ENCODE data around the gene ANKRD28. TPM values are rescaled to one million over a fixed set of nuclear protein-coding genes. Genes with fewer than 3 reads are reported as not detected.

The ANKRD28 gene
- polyA plus RNA-seq, 1 of the 3 experiments (the other 2 are of a cell fraction) = 74.8 TPM

DNA sequence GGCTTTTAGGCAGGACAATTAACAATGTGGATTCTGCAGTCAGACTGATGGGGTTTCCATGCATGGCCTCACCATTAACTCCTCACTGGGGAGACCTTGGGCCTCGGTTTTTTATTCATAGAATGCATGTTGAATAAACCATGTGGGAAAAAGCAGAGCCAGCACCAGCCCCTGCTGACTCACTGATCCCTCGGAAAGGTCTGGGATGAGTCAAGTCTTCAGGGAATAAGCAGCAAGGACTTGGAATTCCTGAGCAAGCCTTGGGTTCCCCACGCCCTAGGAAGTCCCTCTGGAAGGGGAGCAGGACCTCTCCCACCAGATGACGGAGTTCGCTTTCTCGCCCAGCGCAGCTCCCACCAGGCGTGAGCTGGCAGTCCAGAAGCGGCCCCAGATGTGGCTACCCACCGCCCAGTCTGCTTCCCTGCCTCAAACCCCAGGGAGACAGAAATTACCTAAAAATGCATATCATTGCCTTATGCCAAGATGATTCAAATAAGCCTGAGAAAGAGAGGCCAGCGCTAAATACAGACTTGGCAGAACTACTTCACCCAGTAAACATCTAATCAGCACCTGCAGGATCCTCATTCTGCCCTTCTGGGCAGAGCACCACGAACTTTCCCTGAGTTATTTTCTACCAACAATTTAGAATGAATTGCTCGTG is 150.8 kb downstream of the ANKRD28 start (continued):
- TF ChIP-seq, protein P1, sequence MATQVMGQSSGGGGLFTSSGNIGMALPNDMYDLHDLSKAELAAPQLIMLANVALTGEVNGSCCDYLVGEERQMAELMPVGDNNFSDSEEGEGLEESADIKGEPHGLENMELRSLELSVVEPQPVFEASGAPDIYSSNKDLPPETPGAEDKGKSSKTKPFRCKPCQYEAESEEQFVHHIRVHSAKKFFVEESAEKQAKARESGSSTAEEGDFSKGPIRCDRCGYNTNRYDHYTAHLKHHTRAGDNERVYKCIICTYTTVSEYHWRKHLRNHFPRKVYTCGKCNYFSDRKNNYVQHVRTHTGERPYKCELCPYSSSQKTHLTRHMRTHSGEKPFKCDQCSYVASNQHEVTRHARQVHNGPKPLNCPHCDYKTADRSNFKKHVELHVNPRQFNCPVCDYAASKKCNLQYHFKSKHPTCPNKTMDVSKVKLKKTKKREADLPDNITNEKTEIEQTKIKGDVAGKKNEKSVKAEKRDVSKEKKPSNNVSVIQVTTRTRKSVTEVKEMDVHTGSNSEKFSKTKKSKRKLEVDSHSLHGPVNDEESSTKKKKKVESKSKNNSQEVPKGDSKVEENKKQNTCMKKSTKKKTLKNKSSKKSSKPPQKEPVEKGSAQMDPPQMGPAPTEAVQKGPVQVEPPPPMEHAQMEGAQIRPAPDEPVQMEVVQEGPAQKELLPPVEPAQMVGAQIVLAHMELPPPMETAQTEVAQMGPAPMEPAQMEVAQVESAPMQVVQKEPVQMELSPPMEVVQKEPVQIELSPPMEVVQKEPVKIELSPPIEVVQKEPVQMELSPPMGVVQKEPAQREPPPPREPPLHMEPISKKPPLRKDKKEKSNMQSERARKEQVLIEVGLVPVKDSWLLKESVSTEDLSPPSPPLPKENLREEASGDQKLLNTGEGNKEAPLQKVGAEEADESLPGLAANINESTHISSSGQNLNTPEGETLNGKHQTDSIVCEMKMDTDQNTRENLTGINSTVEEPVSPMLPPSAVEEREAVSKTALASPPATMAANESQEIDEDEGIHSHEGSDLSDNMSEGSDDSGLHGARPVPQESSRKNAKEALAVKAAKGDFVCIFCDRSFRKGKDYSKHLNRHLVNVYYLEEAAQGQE (IDR thresholded peaks at IDR 0.05; ENCODE audit: low read depth, low read length) = peak; percentile 78
- TF ChIP-seq TAF1 (IDR thresholded peaks at IDR 0.05; ENCODE audit: borderline replicate concordance, low read depth, low read length) (no peak; the same call in 1 of the 2 replicates), SIN3A (IDR thresholded peaks at IDR 0.05; ENCODE audit: borderline replicate concordance, low read depth, low read length) (peak; percentile 66; the same call in 1 of the 2 replicates), RXRA (IDR thresholded peaks at IDR 0.05; ENCODE audit: borderline replicate concordance, low read depth) (peak; percentile 83), MEF2A (IDR thresholded peaks at IDR 0.05; ENCODE audit: borderline replicate concordance, low read depth) (peak; percentile 67; the same call in 1 of the 2 replicates), POLR2AphosphoS5 (IDR thresholded peaks at IDR 0.05; ENCODE audit: low read depth, low read length) (0 out of 2 replicates have a peak, but pooled peaks have one; percentile 65), TCF12 (IDR thresholded peaks at IDR 0.05) (peak; percentile 95)
- TF ChIP-seq, protein P2, sequence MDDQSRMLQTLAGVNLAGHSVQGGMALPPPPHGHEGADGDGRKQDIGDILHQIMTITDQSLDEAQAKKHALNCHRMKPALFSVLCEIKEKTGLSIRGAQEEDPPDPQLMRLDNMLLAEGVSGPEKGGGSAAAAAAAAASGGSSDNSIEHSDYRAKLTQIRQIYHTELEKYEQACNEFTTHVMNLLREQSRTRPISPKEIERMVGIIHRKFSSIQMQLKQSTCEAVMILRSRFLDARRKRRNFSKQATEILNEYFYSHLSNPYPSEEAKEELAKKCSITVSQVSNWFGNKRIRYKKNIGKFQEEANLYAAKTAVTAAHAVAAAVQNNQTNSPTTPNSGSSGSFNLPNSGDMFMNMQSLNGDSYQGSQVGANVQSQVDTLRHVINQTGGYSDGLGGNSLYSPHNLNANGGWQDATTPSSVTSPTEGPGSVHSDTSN (IDR thresholded peaks at IDR 0.05) = peak; percentile 93

DNA sequence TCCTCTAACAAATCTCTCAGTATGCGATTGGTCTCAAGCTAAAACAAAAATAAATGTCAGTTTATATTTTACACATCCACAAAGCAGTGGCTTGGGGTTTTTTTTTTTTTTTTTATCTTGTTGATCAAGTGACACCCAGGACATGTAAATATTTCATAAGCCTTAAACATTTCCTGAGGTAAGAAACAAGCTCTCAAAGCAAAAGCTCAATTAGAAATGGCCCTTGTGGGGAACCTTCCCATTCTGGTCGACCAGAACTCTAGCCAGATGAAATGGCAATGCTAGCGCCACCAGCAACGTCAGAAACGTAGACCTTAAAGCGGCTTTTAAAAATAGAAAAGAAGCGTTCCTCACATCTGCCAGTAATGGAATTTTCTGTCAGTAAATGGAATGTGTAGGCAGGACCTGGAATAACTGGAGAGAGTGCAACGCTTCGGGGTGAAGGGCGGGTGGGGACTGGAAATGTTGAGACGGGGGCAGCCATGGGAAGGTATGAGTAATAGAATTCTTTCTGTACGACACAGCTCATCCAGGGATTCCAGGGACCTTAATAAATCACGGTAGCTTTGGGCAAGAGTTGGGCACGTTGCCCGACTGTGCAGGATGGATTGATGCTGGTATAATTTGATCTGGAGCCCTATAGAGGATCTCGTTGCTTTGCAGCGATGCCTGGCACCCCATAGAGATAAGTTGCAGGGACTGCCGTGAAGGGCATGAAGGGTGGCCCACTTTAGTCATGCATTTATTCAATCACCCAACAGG is 151.9 kb downstream of the ANKRD28 start:
- CTCF ChIA-PET = interaction anchor here (0.9 to 1.0 kb wide), 3 partner anchors 19 to 163 kb away, joined by 3 read pairs; no protein-coding TSS in a partner anchor
- DNase-seq = peak; percentile 70
- Histone ChIP-seq H3K9me3 (no peaks in the 10 kb centered on the region), H3K79me2 (ENCODE audit: insufficient read depth) (0 out of 2 replicates have a peak, but pooled peaks cover 3% of the 10 kb centered on the region), H3K4me3 (ENCODE audit: low read depth in 2 of 2, low read length in 1 of 2) (peak overlapping the region in 1 of 2 experiments; percentile 7; a peak in 1 of 4 replicates), H3K4me2 (peak overlapping the region; percentile 78), H3K4me1 (ENCODE audit: control insufficient read depth in 1 of 2, insufficient read depth in 2 of 2, low read depth in 1 of 2, low read length in 1 of 2) (peaks cover 22 to 35% of the 10 kb centered on the region in 2 experiments), H2AFZ (ENCODE audit: low read depth) (0 out of 2 replicates have a peak overlapping the region, but pooled peaks have one; percentile 9), H3K9me2 (no peaks in the 10 kb centered on the region), H3K36me3 (replicated peaks in 1 of 2; ENCODE audit: control insufficient read depth in 1 of 2, insufficient read depth in 2 of 2, low read length in 1 of 2) (no peaks in the 10 kb centered on the region), H3K27ac (ENCODE audit: low read depth in 2 of 2, low read length in 1 of 2) (peak overlapping the region; percentile 91 to 100), H3F3A (replicated peaks; ENCODE audit: insufficient read depth) (peaks cover 44% of the 10 kb centered on the region), H3K9ac (peak overlapping the region; percentile 89), H4K20me1 (ENCODE audit: insufficient read depth) (no peaks in the 10 kb centered on the region), H3K27me3 (ENCODE audit: insufficient read depth) (no peaks in the 10 kb centered on the region)
- POLR2A ChIA-PET = interaction anchor here (0.6 to 1.0 kb wide), 2 partner anchors 11 to 870 kb away, joined by 4 read pairs; no protein-coding TSS in a partner anchor
- WGBS (ENCODE audit: low lambda C conversion rate) = 9% methylated on average over 18 of the region's 18 CpGs
- TF ChIP-seq, protein P3, sequence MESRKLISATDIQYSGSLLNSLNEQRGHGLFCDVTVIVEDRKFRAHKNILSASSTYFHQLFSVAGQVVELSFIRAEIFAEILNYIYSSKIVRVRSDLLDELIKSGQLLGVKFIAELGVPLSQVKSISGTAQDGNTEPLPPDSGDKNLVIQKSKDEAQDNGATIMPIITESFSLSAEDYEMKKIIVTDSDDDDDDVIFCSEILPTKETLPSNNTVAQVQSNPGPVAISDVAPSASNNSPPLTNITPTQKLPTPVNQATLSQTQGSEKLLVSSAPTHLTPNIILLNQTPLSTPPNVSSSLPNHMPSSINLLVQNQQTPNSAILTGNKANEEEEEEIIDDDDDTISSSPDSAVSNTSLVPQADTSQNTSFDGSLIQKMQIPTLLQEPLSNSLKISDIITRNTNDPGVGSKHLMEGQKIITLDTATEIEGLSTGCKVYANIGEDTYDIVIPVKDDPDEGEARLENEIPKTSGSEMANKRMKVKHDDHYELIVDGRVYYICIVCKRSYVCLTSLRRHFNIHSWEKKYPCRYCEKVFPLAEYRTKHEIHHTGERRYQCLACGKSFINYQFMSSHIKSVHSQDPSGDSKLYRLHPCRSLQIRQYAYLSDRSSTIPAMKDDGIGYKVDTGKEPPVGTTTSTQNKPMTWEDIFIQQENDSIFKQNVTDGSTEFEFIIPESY (IDR thresholded peaks at IDR 0.05; ENCODE audit: borderline replicate concordance, low read depth) = peak; percentile 84
- peak; percentile 93 for TF ChIP-seq TCF12 (IDR thresholded peaks at IDR 0.05)
- peak; percentile 90; the same call in 1 of the 2 replicates for TF ChIP-seq SIN3A (IDR thresholded peaks at IDR 0.05; ENCODE audit: borderline replicate concordance, low read depth, low read length)
- TF ChIP-seq RCOR1 (IDR thresholded peaks at IDR 0.05; ENCODE audit: low read length) = peak; percentile 68
- TF ChIP-seq TEAD4 (IDR thresholded peaks at IDR 0.05; ENCODE audit: borderline replicate concordance, insufficient read depth) = peak; percentile 96
- TF ChIP-seq FOXM1 (IDR thresholded peaks at IDR 0.05; ENCODE audit: low read depth) = peak; percentile 83; the same call in 1 of the 2 replicates
- TF ChIP-seq RFX5 (IDR thresholded peaks at IDR 0.05; ENCODE audit: low read length) = no peak
- TF ChIP-seq MXI1 (IDR thresholded peaks at IDR 0.05; ENCODE audit: low read depth, low read length) = peak; percentile 4; the same call in 1 of the 2 replicates
- TF ChIP-seq, protein P4, sequence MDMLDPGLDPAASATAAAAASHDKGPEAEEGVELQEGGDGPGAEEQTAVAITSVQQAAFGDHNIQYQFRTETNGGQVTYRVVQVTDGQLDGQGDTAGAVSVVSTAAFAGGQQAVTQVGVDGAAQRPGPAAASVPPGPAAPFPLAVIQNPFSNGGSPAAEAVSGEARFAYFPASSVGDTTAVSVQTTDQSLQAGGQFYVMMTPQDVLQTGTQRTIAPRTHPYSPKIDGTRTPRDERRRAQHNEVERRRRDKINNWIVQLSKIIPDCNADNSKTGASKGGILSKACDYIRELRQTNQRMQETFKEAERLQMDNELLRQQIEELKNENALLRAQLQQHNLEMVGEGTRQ (IDR thresholded peaks at IDR 0.05; ENCODE audit: borderline replicate concordance, low read depth, low read length) = no peak
- TF ChIP-seq RAD21 (IDR thresholded peaks at IDR 0.05; ENCODE audit: low read length) = 0 out of 2 replicates have a peak, but pooled peaks have one; percentile 26
- peak; percentile 75 for TF ChIP-seq GATA2 (CRISPR knock-in tag; IDR thresholded peaks at IDR 0.05)
- TF ChIP-seq EP300 (IDR thresholded peaks at IDR 0.05; ENCODE audit: borderline replicate concordance in 1 of 2, low read depth in 1 of 2, low read length in 1 of 2) = peak; percentile 77 to 98
- no peak for TF ChIP-seq GABPA (IDR thresholded peaks at IDR 0.05; ENCODE audit: low read depth)
- peak; percentile 96 for TF ChIP-seq JUND (IDR thresholded peaks at IDR 0.05)
- TF ChIP-seq RXRA (IDR thresholded peaks at IDR 0.05; ENCODE audit: borderline replicate concordance, low read depth) = 0 out of 2 replicates have a peak, but pooled peaks have one; percentile 80
- TF ChIP-seq TAF1 (IDR thresholded peaks at IDR 0.05; ENCODE audit: borderline replicate concordance, low read depth, low read length) = no peak

All from SK-N-SH (cell line).